Mucosa of descending colon (tissue), 3 donors: ENCODE results near the gene IFFO2. TPM values are rescaled to one million over a fixed set of nuclear protein-coding genes. Genes with fewer than 3 reads are reported as not detected.

Experiments
- ATAC-seq: fragments of 200-7000 bp; cut with Tn5 transposase; one replicate; pipeline ENCODE4 v1.9.1; 2020; ENCODE audit warnings: mild to moderate bottlenecking, moderate library complexity
- DNase-seq, 3 donors: peaks; one replicate each; pipeline ENCODE4 v3.0.0-alpha.2; 2020
- H3K36me3 ChIP-seq: fragments of 200-600 bp; one replicate; pipeline ENCODE4 v1.8.0; 2021; ENCODE audit warnings: low read depth, mild to moderate bottlenecking
- H3K4me1 ChIP-seq: fragments of 200-600 bp; one replicate; pipeline ENCODE4 v1.8.0; 2021; ENCODE audit warnings: low read depth, mild to moderate bottlenecking
- H3K4me3 ChIP-seq: fragments of 200-600 bp; one replicate; pipeline ENCODE4 v1.8.0; 2021; ENCODE audit warnings: mild to moderate bottlenecking
- H3K9me3 ChIP-seq: fragments of 200-600 bp; one replicate; pipeline ENCODE4 v1.8.0; 2021; ENCODE audit warnings: mild to moderate bottlenecking
- CTCF ChIP-seq: fragments of 200-600 bp; IDR thresholded peaks from one replicate; pipeline ENCODE4 v1.8.0; 2022; ENCODE audit warnings: antibody characterized with exemption, mild to moderate bottlenecking
- intact Hi-C, 2 donors: fragments of 100-400 bp; cut with DNase I in 1 of 2; cut with micrococcal nuclease in 1 of 2; formaldehyde crosslinking; loops; one replicate each; pipeline versions ENCODE4 v1.11.0 to v1.11.1; 2022; cut with DNase I, micrococcal nuclease
- total RNA-seq, 3 donors: library from RNA; stranded (reverse); fragmentation: NEBNext Ultra II Directional in 2 of 3; extraction: Animal tissue kit (Norgen Biotek cat#: 25700) in 2 of 3; gene quantifications; one replicate each; pipeline versions ENCODE4 v1.2.1 to v1.2.4, GENCODE V29; 2021 to 2023
- donor health status: DM: no; HTN: no; CAD: no; lungs with moderate emphysema.
- donor health status: DM: no; HTN: no; CAD: no.
- donor health status: DM: no; HTN: yes; CAD: no.

IFFO2 gene
- total RNA-seq, 3 donors from 2014 or later = 13.1 to 19.0 (median 15.5) TPM

DNA sequence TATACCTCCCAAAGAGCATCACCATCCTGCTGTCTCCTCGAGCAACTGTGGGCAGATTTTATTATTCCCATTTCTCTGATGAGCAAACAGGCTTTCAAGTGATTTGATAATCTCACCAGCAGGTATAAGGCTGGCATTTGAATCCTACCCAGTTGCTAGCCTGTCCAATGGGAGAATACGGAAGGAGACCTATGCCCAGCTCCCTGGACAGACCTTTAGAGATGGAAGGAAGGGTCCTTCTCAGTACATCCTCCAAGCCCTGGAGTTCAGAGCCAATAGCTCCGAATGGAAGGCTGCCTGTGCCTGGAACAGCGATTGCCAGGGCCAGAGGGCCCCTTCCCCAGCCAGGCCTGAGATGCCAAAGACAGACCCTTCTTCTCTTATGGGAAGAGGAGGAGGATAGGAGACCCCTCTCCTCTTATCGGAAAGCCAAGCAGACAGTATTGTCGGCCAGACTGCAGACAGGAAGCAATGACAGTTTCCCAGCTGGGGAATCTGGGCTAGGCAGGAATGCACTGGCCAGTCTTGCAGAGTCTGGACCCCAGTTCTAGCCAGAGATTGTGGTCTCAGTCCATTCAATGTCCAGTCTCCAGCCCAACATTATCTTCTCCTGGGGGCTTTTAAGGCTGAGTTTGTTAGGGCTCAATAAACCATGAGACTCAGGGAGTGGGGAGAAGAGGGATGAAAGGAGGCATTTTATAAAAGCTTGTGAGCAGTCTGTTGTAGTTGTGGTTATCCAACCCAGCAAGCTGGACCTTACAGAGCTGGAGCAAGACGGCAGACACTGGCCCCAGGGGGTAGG, 2.0 kb downstream of the IFFO2 start:
- no peak for TF ChIP-seq CTCF
- DNase-seq = no peak
- Histone ChIP-seq H3K4me1 (peaks cover 33% of the 10 kb centered on the region), H3K9me3 (no peaks in the 10 kb centered on the region), H3K36me3 (no peaks in the 10 kb centered on the region), H3K4me3 (no peak overlapping the region)
- no peak for ATAC-seq
- intact Hi-C loops = loop anchor here in 1 of 2 donors (10.0 kb wide), 1 partner anchor 50 kb away; the partner anchor contains the start of gene ALDH4A1

- ATAC-seq = peak; percentile 1
- DNase-seq = no peak
- peaks cover 38% of the 10 kb centered on the region for H3K4me1 ChIP-seq
- H3K36me3 ChIP-seq = no peaks in the 10 kb centered on the region
- no peak overlapping the region for H3K4me3 ChIP-seq
- no peaks in the 10 kb centered on the region for H3K9me3 ChIP-seq
- intact Hi-C loops = loop anchor here in 1 of 2 donors (10.0 kb wide), 1 partner anchor 49 kb away; the partner anchor contains the start of gene ALDH4A1
- no peak for TF ChIP-seq CTCF
Observed at GRCh38 chr1:18953731-18954231, 2.7 kb downstream of the IFFO2 start.

- Histone ChIP-seq H3K4me1 (peaks cover 40% of the 10 kb centered on the region), H3K4me3 (no peak overlapping the region), H3K36me3 (no peaks in the 10 kb centered on the region), H3K9me3 (no peaks in the 10 kb centered on the region)
- DNase-seq (peak in 2 of 3 donors; percentile 48 to 69), ATAC-seq (no peak)
- intact Hi-C loops = loop anchor here in 1 of 2 donors (10.0 kb wide), 1 partner anchor 47 kb away; the partner anchor contains the start of gene ALDH4A1
- no peak for TF ChIP-seq CTCF
Observed at GRCh38 chr1:18951818-18952391, 4.6 kb downstream of the IFFO2 start.

GRCh38 chr1:18951416-18951815, 5.1 kb downstream of the IFFO2 start:
- intact Hi-C loops = loop anchor here in 1 of 2 donors (10.0 kb wide), 1 partner anchor 47 kb away; the partner anchor contains the start of gene ALDH4A1
- no peaks in the 10 kb centered on the region for H3K36me3 ChIP-seq
- peaks cover 40% of the 10 kb centered on the region for H3K4me1 ChIP-seq
- H3K9me3 ChIP-seq = no peaks in the 10 kb centered on the region
- no peak for ATAC-seq
- H3K4me3 ChIP-seq = no peak overlapping the region
- TF ChIP-seq CTCF = no peak
- no peak for DNase-seq

DNA sequence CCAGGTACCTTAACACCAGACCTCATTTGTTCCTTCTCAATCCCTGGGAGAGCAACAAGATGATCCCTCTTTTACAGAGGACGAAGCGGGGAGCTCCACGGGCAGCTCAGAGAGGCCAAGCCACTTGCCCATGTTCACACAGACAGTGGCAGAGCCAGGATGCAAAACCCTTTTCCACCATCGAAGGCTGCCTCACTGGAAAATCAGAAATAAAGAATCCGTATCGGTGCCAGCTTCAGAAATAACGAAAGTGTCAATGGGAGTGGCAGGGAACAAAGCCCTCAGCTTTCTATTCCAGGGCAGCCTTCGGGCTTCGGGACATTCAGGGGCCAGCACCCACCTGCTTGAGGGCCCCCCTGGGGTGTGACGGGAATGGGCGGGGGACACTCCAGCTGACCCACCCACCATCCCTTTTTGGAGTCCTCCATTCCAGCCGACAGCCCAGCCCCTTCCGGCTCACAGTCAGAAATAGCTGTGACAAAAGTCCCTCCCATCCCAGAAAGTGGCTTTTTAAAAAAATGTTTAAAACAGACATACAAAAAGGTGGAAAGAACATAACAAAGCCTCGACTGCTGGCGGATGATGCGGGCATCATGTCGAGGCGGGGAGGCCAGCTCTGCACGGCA, 6.0 kb downstream of the IFFO2 start:
- Histone ChIP-seq H3K4me3 (no peak overlapping the region), H3K4me1 (peaks cover 43% of the 10 kb centered on the region), H3K36me3 (no peaks in the 10 kb centered on the region), H3K9me3 (no peaks in the 10 kb centered on the region)
- ATAC-seq (no peak), DNase-seq (no peak)
- TF ChIP-seq CTCF = no peak
- intact Hi-C loops = loop anchor here in 1 of 2 donors (10.0 kb wide), 1 partner anchor 46 kb away; the partner anchor contains the start of gene ALDH4A1
